Measurements from ENCODE around the gene OPHN1. TPM values are rescaled to one million over a fixed set of nuclear protein-coding genes. Genes with fewer than 3 reads are reported as not detected.

OPHN1 gene
- total RNA-seq (2022) (4.0 and 4.8 TPM in 2 replicates), Bru-seq, nascent RNA (percentile 52 among the genes with signal in this experiment), BruChase-seq, experiment 1, labeled RNA remaining after a 6-hour chase (percentile 43 among the genes with signal in this experiment), BruChase-seq, experiment 2, labeled RNA remaining after a 2-hour chase (percentile 47 among the genes with signal in this experiment)
- long read RNA-seq, full-length matches to known transcripts = 1 of 5 reads
- long read RNA-seq, partial matches to known transcripts = 0 of 5 reads
- long read RNA-seq, other reads (novel, unspliced or antisense) = 4 of 5 reads

GRCh38 chrX:68433155-68433980 is at the start of gene OPHN1:
TSS of gene OPHN1 (minus strand) at chrX:68433495. CDS start at chrX:68433020, 475 bp downstream.
- BruUV-seq (replicated peaks) = no TSS peak
- no peaks in the 10 kb centered on the region for H3K9me3 Mint-ChIP-seq (ENCODE audit: unreplicated experiment)
- intact Hi-C loops (cut with micrococcal nuclease) = loop anchor here (10.0 kb wide), 2 partner anchors 61 to 129 kb away; partner anchors contain the start of gene YIPF6

GRCh38 chrX:68480969-68481368 is 47.7 kb upstream of the OPHN1 start:
- Mint-ChIP-seq H3K27ac (ENCODE audit: low read depth, unreplicated experiment) (no peak overlapping the region), H3K27me3 (ENCODE audit: insufficient read depth, unreplicated experiment) (peaks cover 31% of the 10 kb centered on the region), H3K4me3 (ENCODE audit: unreplicated experiment) (no peak overlapping the region), H3K36me3 (ENCODE audit: insufficient read depth, unreplicated experiment) (no peaks in the 10 kb centered on the region), H3K4me1 (ENCODE audit: insufficient read depth, unreplicated experiment) (no peaks in the 10 kb centered on the region), H3K9me3 (ENCODE audit: unreplicated experiment) (no peaks in the 10 kb centered on the region)
- BruUV-seq (replicated peaks) = no TSS peak
- TF ChIP-seq CTCF (IDR thresholded peaks at IDR 0.05; ENCODE audit: unreplicated experiment) = no peak
- ChIA-PET CTCF (interaction anchor here (1.7 to 1.9 kb wide), 2 partner anchors 9 to 284 kb away, joined by 4 to 5 read pairs; no protein-coding TSS in a partner anchor), POLR2A (interaction anchor here (1.7 kb wide), 1 partner anchor 18 kb away, joined by 7 read pairs; the partner anchor contains the start of gene YIPF6)
- intact Hi-C loops (cut with micrococcal nuclease) = no loop called here
- DNase-seq (ENCODE audit: unreplicated experiment) = no peak

More at GRCh38 chrX:68433155-68433980, at the start of gene OPHN1:
- Mint-ChIP-seq H3K4me3 (ENCODE audit: unreplicated experiment) (peak within 1 kb of the TSS; percentile 83), H3K4me1 (ENCODE audit: insufficient read depth, unreplicated experiment) (peaks cover 3% of the 10 kb centered on the region), H3K27me3 (ENCODE audit: insufficient read depth, unreplicated experiment) (peaks cover 22% of the 10 kb centered on the region), H3K27ac (ENCODE audit: low read depth, unreplicated experiment) (peak within 1 kb of the TSS; percentile 39), H3K36me3 (ENCODE audit: insufficient read depth, unreplicated experiment) (no peaks in the 10 kb centered on the region)
- CTCF ChIA-PET = interaction anchor here (0.6 to 1.3 kb wide), 6 partner anchors 11 to 388 kb away, joined by 3 to 4 read pairs (median 3); no protein-coding TSS in a partner anchor
- no peak for TF ChIP-seq CTCF (IDR thresholded peaks at IDR 0.05; ENCODE audit: unreplicated experiment)
- peak; percentile 84 for DNase-seq (ENCODE audit: unreplicated experiment)
- POLR2A ChIA-PET = interaction anchor here (0.6 to 2.2 kb wide), 11 partner anchors 8 to 237 kb away, joined by 3 to 11 read pairs (median 4); partner anchors contain the start of gene YIPF6

- Mint-ChIP-seq H3K4me3 (ENCODE audit: unreplicated experiment) (no peak overlapping the region), H3K36me3 (ENCODE audit: insufficient read depth, unreplicated experiment) (no peaks in the 10 kb centered on the region), H3K27ac (ENCODE audit: low read depth, unreplicated experiment) (no peak overlapping the region), H3K4me1 (ENCODE audit: insufficient read depth, unreplicated experiment) (no peaks in the 10 kb centered on the region), H3K9me3 (ENCODE audit: unreplicated experiment) (no peaks in the 10 kb centered on the region), H3K27me3 (ENCODE audit: insufficient read depth, unreplicated experiment) (peaks cover 28% of the 10 kb centered on the region)
- no TSS peak for BruUV-seq (replicated peaks)
- no peak for DNase-seq (ENCODE audit: unreplicated experiment)
- intact Hi-C loops (cut with micrococcal nuclease) = no loop called here
- no peak for TF ChIP-seq CTCF (IDR thresholded peaks at IDR 0.05; ENCODE audit: unreplicated experiment)
- ChIA-PET POLR2A (no interaction called here), CTCF (interaction anchor here (0.9 to 1.4 kb wide), 2 partner anchors 268 to 281 kb away, joined by 4 to 6 read pairs; no protein-coding TSS in a partner anchor)
Observed at GRCh38 chrX:68464796-68465195, 31.5 kb upstream of the OPHN1 start.

GRCh38 chrX:68463880-68464279 is 30.6 kb upstream of the OPHN1 start:
- Mint-ChIP-seq H3K9me3 (ENCODE audit: unreplicated experiment) (no peaks in the 10 kb centered on the region), H3K27ac (ENCODE audit: low read depth, unreplicated experiment) (no peak overlapping the region), H3K36me3 (ENCODE audit: insufficient read depth, unreplicated experiment) (no peaks in the 10 kb centered on the region), H3K4me3 (ENCODE audit: unreplicated experiment) (no peak overlapping the region), H3K4me1 (ENCODE audit: insufficient read depth, unreplicated experiment) (no peaks in the 10 kb centered on the region), H3K27me3 (ENCODE audit: insufficient read depth, unreplicated experiment) (peaks cover 30% of the 10 kb centered on the region)
- CTCF ChIA-PET = interaction anchor here (0.6 to 1.4 kb wide), 3 partner anchors 117 to 267 kb away, joined by 3 to 4 read pairs (median 3); no protein-coding TSS in a partner anchor
- POLR2A ChIA-PET = interaction anchor here (0.7 kb wide), 1 partner anchor 15 kb away, joined by 3 read pairs; no protein-coding TSS in a partner anchor
- DNase-seq (ENCODE audit: unreplicated experiment) = no peak
- no TSS peak for BruUV-seq (replicated peaks)
- no peak for TF ChIP-seq CTCF (IDR thresholded peaks at IDR 0.05; ENCODE audit: unreplicated experiment)
- intact Hi-C loops (cut with micrococcal nuclease) = no loop called here
